ENCODE data around the gene TARBP2.

- TF ChIP-seq PAX5 (IDR thresholded peaks at IDR 0.05; ENCODE audit: insufficient read depth, low read length, severe bottlenecking) (no peak), POLR2AphosphoS5 (IDR thresholded peaks at IDR 0.05; ENCODE audit: low read depth, low read length) (no peak), POLR2A (IDR thresholded peaks at IDR 0.05; ENCODE audit: low read depth, low read length) (no peak), TAF1 (IDR thresholded peaks at IDR 0.05; ENCODE audit: low read depth, low read length) (no peak), SPI1 (IDR thresholded peaks at IDR 0.05; ENCODE audit: low read depth, low read length) (no peak), POU2F2 (IDR thresholded peaks at IDR 0.05; ENCODE audit: low read depth, low read length) (no peak)
These were observed 29.0 kb downstream of the TARBP2 start for GRCh38 chr12:53530061-53530460.

All from GM12891 (cell line).